Measurements from ENCODE around the gene MSN.

DNA sequence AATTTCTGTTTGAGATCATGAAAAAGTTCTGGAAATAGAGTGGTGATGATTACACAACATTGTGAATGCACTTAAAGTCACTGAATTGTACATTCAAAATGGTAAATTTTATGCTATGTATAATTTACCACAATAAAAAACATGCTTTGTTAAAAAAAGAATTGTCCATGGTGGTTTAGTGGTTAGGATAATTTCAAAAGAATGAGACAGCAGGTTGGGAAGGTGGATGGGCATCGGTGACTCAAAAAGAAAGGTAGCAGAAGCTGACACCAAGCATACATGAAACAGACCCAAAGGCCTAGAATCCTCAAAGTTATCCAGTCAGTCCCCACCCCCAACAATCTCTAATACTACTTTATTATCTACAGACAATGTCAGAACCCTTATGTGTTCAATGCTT, 91.1 kb downstream of the MSN start:
- TF ChIP-seq EZH2phosphoT487 (conservative IDR thresholded peaks at IDR 0.05; ENCODE audit: low read length), result no peak
- TF ChIP-seq, protein P1, sequence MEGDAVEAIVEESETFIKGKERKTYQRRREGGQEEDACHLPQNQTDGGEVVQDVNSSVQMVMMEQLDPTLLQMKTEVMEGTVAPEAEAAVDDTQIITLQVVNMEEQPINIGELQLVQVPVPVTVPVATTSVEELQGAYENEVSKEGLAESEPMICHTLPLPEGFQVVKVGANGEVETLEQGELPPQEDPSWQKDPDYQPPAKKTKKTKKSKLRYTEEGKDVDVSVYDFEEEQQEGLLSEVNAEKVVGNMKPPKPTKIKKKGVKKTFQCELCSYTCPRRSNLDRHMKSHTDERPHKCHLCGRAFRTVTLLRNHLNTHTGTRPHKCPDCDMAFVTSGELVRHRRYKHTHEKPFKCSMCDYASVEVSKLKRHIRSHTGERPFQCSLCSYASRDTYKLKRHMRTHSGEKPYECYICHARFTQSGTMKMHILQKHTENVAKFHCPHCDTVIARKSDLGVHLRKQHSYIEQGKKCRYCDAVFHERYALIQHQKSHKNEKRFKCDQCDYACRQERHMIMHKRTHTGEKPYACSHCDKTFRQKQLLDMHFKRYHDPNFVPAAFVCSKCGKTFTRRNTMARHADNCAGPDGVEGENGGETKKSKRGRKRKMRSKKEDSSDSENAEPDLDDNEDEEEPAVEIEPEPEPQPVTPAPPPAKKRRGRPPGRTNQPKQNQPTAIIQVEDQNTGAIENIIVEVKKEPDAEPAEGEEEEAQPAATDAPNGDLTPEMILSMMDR (IDR thresholded peaks at IDR 0.05; ENCODE audit: insufficient read depth, low read length, poor library complexity, severe bottlenecking), result no peak

Measured in SU-DHL-6 (cell line).